ENCODE results near the gene TMEM238.

- TF ChIP-seq POLR2AphosphoS5 (IDR thresholded peaks at IDR 0.05; ENCODE audit: low read depth, low read length) (no peak), POLR2A (IDR thresholded peaks at IDR 0.05; ENCODE audit: low read depth, low read length) (no peak)
Measured at GRCh38 chr19:55373993-55374757, 9.9 kb downstream of the TMEM238 start.
